Amniotic stem cell (primary cell): ENCODE measurements around the gene THRB.

ENCODE experiments used
- DNase-seq: peaks from one replicate; lab custom pipeline; 2025; lab: John Stamatoyannopoulos, UW

Gene THRB

DNA sequence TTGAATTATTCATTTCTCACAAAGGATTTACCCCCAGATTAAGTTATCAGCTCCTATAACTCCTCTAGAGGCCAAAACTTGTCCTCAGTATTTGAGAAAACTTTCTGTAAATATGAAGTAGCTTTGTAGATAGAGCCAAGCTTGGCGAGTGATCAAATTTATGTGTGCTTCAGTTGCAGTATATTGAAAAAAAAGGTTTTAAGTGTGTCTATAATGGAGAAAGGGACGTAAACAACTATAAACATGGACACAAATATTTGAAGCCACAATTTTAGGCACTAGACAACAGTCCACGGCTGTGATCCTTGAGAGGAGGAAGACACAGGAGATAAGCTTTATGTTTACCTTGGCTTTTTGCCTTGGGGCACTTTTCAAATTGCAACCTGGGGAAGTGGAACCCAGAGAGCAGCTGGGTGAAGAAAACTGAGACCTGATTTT lies 118.7 kb downstream of the THRB start:
- DNase-seq: no peak

- DNase-seq: no peak
These were observed 119.8 kb downstream of the THRB start for GRCh38 chr3:24374801-24375200.

DNA sequence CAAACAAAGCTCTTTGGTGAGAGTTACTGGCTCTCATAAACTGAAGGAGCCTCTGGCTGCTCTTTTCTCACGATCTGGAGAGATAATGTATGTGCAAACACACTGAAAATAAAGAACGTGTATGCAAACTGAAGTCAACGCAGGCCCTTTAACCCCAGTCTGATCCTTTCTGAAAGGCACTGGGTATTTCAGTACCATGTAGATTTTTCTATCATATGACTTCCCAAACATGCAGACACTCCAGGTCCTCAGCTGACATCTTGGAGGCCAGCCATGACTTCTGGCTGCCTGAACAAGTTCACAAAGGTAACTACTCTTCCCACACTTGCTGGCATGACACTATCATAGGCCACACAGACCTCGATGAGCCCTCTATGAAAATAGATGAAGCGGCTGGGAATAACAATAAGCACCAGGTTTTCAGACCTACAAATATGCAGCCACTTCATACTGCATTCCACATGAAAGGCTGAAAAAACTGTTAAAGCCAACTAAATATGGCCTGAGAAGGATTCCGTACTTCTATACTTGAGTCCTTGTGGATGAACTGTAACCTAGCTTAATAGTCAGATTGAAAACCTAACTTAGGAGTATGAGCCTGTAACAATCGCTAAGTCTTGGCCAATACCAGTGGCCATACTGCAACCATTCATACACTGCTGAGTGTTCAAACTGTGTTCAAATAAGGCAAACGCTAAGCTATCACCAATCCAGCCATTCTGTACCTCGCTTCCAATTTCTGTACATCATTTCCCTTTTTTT lies 121.3 kb downstream of the THRB start:
- no peak for DNase-seq

- no peak for DNase-seq
These were observed 122.0 kb downstream of the THRB start for GRCh38 chr3:24372559-24373197.

DNA sequence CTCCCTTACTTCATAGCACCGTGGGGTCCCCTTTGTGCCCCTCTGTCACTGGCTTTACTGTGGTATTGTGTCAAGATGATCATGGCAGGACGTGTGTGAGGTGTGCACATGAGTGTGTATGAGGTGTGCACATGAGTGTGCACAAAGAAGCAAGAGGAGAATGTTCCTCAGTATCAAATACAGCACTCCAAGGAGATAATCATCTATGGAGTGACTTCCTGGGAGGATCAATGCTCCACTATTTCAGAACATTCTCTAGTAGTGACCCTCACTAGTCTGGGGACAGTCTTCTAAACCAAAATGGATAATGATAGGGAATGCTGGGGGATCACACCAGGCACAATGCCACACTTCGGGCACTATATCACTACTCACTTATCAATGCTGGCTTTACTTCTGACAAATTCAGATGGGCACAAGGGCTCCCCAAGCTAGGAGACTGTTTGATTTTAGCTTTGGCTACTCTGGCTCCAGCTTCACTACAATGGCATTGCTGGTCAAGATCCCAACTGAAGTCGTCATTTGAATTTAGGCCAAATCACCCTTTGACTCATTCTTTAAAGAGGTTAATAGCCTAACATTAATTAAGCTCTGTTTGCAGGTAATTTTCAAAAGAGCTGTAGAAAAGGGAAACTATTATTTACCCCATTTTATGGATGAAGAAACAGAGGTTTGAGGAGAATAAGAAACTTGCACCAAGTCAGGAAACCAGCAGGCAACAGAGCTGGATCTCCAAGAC lies 124.1 kb downstream of the THRB start:
- no peak for DNase-seq

DNA sequence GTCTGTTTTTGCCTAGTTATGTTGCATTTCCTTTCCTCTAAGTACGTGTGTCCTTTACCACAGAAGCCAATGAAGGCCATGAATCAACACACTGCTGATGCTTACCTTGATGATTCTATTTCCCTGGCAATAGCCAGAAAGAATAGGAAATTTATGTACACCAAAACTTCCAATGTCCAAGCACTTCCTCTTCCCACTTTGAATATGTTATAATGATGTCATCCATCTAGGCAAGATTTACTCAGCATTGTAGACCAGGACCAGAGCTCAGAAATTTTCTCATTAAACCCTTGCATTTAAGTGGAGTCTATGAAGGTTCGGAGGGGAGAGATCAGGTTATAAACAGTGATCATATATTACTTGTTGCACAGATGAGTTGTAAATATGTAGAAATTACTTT lies 126.0 kb downstream of the THRB start:
- no peak for DNase-seq

- no peak for DNase-seq
These were observed 126.9 kb downstream of the THRB start for GRCh38 chr3:24367664-24368264.

- no peak for DNase-seq
These were observed 127.4 kb downstream of the THRB start for GRCh38 chr3:24367216-24367615.

- DNase-seq: peak; percentile 69
These were observed 129.5 kb downstream of the THRB start for GRCh38 chr3:24365168-24365567.

DNA sequence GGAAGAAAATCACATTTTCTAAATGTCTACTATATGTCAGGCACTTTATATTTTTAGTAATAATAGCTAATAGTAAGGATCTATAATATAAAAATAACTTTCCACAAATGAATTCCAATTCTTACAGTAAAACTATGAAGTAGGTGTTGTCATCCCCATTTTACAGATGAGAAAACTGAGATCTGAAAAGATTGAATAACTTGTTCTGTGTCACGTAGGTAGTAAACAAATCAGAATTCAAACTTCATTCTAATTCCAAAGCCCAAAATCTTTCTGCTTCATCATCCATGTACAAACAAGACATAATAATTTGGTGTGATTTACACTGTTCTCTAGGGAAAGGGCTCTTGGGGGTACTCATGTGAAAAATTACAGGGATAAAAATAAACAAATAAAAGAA lies 130.3 kb downstream of the THRB start:
- no peak for DNase-seq

GRCh38 chr3:24363242-24363641 lies 131.4 kb downstream of the THRB start:
- DNase-seq: no peak

DNA sequence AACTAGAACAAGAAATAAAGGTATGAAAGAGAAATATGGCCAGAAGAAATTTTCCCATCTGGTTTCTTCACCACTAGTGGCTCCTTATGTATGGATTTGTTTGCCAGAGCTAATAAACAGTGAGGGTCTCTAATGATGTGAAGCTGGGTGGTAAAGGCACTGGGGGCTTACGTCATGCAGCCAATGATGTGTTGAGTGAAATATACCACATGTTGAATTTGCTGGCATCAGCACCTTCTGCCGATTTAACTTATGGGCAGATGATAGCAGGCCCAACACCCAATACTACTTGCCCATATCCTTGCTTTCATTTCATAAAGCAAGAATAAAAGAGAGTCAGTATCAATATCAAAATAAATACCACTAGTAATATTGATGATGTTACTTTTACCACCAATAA lies 133.0 kb downstream of the THRB start:
- no peak for DNase-seq

DNA sequence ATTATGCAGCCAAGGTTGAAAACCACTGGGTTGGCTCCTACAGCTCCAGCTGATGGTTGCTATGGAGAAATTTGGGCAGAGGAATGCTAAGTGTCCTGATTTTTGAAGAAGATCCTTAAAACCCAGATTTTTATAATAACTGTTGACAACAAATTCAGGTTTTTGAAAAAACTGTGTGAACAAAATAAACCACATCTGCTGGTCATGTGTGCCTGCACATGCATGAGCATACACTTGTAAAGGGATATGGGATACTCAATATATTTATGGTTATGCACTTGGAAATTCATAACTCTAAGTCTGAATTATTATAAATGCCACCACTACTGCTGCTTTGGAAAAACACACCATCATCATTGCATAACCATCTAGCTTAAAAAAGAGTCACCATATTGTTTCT lies 133.7 kb downstream of the THRB start:
- DNase-seq: no peak

DNA sequence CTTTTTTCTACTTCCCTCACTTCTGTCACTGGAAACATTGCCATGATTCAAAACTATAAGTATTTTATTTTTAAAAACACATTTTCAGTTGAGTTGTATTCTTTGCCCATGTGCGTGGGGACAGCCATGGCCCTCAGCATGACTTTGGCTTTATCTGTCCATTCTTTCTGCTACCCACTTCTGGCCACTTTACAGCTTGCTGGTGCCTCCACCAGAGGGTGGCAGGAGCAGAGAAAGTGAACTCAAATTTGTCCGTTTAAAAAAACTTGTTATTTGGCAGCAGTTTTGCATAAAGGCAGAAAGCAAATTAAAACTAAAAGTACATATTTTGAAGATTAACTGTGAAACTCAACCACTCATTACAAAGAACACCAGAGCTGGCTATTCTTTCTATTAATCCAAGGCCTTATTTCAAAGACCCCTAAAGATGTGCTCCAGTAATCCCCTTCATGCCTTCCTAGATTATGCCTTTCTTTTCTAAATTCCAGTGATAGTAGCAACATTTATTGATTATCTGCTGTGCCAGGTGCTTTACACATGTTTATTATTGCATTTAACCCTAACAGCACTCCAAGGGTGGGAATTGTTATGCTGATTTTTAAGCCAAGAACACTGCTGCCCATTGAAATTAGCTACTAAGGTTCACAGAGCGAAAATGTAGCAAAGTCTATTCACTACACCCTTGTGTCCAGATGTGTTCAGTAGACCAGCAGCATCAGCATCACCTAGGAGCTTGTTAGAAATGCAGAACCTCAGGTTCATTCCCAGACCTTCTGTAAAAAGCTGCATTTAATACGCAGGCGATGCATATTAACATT lies 134.8 kb downstream of the THRB start:
- DNase-seq: no peak

- no peak for DNase-seq
These were observed 135.5 kb downstream of the THRB start for GRCh38 chr3:24359102-24359501.

DNA sequence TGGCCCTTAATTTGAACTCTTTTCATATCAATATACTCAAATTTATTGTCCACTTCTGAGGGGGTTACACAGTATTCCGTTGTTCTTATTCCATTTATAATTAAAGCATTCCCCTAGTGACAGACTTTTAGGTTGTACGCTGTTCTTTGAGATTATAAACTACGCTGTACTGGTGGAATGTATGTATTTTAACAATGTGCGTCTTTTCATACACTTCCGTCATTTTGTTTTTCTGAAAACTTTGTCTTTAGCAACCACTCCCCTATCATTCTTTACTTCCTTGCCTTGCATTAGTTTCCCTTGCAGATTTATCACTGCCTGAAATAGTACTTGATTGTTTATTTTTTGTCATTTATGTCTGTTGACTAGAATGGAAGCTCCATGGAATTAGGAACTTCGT lies 137.0 kb downstream of the THRB start:
- DNase-seq: no peak

DNA sequence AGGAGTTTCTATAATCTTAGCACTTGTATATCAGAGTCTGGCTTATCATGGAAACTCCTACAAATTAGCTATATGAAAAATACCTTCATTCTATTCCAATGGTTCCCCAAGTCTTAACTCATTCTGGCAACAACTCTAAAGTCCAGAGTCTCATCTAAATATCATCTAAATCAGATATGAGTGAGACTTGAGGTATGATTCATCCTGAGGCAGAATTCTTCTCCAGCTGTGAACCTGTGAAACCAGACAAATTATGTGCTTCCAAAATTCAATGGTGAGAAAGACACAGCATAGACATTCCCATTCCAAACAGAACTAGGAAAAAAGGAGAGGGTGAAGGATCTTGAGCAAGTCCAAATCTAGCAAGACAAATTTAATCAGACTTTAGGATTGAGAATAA lies 138.8 kb downstream of the THRB start:
- DNase-seq: no peak

- no peak for DNase-seq
These were observed 140.4 kb downstream of the THRB start for GRCh38 chr3:24354230-24354629.

- DNase-seq: no peak
These were observed 141.6 kb downstream of the THRB start for GRCh38 chr3:24352893-24353553.

DNA sequence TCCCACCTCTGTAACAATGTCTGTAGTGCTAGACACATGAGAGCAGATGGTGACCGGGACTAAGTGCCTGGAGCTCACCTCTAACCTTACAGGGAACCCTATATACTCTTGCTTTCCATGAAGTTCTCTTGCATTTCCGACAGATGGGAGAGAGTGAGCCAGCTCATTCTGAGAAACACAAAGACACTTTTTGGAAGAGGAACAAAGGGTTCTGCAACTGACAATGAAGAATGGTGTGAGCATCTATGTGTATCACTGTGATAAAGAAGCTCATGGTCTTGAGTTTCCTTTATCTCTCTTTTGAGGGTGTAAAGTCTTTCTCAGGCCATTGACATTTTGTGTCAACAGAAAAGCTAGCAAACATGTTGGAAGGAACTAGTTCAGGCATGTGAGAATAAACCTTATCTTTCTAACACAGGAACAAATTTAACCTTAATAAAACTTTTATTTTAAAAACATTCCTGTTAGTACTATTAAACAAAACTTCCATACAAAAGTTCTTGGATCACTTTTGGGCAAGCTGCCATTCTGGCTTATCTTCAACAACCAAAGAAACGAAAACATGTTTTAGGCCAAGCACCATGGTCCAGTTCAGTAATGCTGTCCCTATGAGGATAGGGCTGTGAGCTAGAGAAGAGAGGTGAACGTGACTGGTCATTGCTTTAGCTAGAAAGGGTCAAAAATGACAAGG lies 142.7 kb downstream of the THRB start:
- DNase-seq: no peak
